Mesenteric fat pad (tissue), 1 donor: Measurements from ENCODE around the gene CCN2. TPM values are rescaled to one million over a fixed set of nuclear protein-coding genes. Genes with fewer than 3 reads are reported as not detected.

Experiments
- DNase-seq: peaks from one replicate; pipeline ENCODE4 v3.0.0-alpha.2; 2020; ENCODE audit warnings: low spot score
- long read RNA-seq: library from polyadenylated mRNA; unstranded; transcript quantifications from one replicate; pipeline ENCODE4 v2.0.0, GENCODE V29; 2020
- total RNA-seq: library from RNA; stranded (reverse); fragmentation: NEBNext Ultra II Directional; extraction: Animal tissue kit (Norgen Biotek cat#: 25700); gene quantifications from one replicate; pipeline ENCODE4 v1.2.1, GENCODE V29; 2021
- donor health status: DM: yes; HTN: yes; CAD: no.

CCN2 gene, protein sequence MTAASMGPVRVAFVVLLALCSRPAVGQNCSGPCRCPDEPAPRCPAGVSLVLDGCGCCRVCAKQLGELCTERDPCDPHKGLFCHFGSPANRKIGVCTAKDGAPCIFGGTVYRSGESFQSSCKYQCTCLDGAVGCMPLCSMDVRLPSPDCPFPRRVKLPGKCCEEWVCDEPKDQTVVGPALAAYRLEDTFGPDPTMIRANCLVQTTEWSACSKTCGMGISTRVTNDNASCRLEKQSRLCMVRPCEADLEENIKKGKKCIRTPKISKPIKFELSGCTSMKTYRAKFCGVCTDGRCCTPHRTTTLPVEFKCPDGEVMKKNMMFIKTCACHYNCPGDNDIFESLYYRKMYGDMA
- total RNA-seq, result 99.8 TPM
- long read RNA-seq, transcript CTGF-201 (5 exons, 2,339 nt), result major isoform, 91 of 137 reads
- long read RNA-seq, partial matches to known transcripts, result 25 of 137 reads
- long read RNA-seq, other reads (novel, unspliced or antisense), result 21 of 137 reads

DNA sequence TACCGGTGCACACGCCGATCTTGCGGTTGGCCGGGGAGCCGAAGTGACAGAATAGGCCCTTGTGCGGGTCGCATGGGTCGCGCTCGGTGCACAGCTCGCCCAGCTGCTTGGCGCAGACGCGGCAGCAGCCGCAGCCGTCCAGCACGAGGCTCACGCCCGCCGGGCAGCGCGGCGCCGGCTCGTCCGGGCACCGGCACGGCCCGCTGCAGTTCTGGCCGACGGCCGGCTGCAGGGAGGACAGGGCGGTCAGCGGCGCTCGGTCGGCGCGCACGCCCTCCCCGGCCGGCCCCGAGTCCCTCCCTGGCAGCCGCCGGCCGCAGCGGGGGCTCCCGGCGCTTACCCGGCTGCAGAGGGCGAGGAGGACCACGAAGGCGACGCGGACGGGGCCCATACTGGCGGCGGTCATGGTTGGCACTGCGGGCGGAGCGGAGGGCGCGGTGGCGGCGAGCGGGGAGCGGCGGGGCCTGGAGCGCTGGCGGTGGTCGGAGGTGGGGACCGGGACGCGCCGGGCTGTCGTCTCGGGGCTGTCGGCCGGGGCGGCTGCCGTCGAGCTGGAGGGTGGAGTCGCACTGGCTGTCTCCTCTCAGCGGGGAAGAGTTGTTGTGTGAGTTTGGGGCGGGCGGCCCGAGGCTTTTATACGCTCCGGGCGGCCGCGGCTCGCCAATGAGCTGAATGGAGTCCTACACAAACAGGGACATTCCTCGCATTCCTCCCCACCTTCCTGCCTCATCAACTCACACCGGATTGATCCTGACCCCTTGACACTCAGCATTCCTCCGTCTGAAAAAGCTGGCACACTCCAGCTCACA lies at the start of gene CCN2:
Gene CCN2 (minus strand): TSS at position 606 of the 809 bp plus-strand sequence. CDS start 200 bp downstream, at position 406.
- DNase-seq, result peak; percentile 93

DNA sequence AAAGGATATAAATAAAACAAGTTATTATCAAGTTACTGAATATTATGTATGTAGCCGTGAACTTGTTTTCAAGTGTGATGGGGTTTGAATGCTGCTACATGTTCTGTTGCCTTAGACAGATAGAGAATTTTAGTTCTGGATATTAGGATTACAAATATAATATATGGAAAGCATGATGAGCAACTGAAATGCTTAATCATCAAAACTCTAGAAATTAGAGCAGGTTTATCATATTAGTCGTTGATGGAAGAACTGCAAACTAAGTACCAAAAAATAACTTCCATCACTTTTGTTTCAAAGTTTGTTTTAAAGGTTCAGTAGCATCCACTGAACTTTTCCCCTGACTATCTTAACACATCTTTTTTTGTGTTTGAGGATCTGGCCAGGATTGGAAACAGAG lies 49.1 kb upstream of the CCN2 start:
- DNase-seq, result no peak

DNA sequence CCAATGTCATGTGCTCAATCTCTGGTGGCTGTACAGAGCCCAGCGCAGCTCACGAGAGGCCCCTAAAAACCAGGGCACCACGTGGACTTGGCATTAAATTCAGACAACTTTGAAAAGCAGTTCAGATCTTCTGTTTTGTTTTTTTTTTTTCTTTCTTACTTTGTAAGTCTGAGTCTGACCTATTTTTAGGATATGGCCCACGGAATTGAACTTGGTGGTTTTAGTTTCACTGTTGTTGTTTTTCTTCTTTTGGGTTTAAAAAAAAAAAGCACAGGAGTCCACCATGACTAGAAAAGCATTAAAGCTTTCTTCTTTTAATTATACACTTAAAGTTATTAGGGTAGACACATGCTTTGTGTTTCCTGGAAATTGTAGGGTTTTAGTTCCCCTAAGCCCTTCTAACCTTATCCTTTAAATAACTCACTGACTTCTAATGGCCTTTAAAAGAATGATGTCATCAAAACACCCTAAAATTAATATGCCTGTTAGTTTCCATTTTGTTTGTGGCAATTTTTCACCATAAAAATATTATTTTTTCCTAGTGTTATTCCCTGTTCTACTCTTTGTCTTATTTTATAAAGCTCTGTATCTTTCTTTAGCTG lies 48.5 kb upstream of the CCN2 start:
- no peak for DNase-seq

DNA sequence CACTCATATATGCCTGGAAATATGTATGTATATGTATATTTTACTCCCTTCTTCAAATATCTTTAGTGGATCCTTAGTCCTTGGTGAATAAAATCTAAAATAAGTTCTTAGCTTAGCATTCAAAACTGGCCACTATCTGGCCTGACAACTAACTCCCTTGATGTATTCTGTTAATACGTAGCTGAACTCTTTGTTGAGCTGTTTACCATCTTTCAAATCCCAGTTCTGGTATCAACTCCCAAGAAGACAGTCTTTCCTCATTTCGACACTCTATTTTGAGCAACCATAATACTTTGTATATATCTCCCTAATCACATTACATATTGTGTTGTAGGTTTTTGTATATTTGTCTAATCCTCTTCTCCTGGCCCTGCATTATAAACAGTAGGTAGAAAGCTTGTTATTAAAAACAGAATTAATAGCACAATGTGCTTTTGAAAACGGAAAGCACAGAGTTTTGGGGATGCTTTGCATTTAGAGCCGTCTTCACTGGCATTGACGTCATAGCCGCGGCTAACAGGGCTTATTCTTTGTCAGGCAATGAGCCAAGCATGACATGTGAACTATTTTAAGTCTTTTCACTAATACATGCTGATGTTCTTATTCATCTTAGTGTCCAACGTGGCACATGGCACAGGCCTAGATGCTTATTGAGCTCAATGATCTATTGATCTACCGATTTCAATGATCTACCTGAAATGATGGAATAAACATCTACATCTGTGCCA lies 47.2 kb upstream of the CCN2 start:
- no peak for DNase-seq

DNA sequence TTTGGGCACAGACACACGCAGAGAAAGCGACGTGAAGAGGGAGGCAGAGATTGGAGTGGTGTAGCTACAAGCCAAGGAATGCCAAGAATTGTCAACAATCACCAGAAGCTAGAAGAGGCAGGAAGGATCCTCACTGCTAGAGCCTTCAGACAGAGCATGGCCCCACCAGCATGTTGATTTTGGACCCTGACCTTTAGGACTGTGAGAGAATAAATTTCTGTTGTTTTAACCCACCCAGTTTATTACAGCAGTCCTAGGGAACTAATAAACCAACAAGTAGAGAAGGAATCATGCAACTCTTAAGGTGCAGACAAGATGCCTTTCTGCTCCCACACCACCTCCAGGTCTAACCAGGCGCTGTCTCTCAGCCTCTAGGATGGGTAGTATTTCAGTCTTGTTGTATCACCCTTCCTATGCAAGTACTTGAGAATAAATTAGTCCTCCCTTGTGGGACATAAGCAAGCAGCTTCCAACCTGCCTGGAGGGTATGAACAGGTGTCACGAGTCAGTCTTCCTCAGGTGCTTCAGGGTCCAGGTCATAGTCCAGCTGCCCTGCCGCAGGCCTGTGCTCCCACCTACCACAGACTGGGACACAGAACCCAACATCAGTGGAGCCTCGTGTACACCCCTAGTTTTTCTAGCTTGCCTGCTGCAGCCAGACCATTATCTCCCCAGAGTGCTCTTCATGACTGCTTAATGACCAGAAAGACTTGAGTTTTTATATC lies 46.4 kb upstream of the CCN2 start:
- DNase-seq, result no peak

DNA sequence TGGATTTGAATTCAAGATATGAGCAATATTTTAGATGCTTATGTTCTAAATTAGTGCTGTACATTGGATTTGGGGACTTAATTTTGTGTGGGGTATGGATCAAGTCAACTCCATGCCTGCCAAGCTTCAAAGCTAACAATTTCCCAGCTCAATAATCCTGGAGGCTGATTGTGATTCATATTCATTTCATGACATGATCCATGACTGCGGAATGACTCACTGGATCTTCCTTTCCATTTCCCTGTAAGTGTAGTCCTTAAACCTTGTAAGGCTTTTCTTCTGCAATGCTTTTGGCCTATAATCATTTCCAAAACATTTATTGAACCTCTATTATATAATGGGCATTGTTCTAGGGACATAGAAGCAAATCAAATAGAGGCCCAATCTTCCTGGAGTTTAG lies 44.7 kb upstream of the CCN2 start:
- DNase-seq, result no peak

DNA sequence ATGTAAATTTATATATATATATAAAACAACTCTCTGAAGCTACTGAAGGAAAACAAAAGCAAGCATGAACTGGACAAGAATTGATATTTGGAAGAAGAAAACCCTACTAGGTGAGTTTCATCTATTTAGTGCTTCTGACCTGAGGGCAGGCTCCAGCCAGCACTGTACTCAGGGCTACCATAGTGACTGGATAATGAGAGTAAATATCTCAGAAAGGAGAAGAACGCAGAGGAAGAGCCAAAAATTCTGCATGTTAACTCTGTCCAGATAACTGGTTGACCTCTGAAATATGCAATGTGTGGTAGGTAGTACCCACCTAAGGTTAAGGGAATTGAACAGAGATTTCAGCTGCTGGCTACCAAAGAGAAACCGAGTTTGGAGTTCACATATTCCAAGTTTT lies 41.4 kb upstream of the CCN2 start:
- DNase-seq, result no peak

DNA sequence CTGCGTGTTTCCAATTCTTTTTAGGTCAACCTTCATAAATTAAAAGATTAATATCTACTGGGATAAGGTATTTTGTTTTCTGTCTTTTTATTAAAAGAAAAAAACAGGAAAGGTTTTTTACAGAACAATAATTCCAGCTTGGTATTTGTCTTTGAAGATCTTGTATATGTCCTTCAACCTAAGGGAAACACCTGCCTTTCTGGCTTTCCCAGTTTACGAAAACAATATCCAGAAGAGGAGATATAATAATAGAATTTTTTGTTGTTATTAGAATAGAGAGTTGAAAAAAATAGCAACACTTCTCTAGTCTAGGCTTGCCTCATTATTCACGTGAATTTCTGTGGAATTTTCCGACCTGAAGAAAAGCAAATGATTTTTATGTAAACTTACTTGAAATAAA lies 37.9 kb upstream of the CCN2 start:
- DNase-seq, result no peak

DNA sequence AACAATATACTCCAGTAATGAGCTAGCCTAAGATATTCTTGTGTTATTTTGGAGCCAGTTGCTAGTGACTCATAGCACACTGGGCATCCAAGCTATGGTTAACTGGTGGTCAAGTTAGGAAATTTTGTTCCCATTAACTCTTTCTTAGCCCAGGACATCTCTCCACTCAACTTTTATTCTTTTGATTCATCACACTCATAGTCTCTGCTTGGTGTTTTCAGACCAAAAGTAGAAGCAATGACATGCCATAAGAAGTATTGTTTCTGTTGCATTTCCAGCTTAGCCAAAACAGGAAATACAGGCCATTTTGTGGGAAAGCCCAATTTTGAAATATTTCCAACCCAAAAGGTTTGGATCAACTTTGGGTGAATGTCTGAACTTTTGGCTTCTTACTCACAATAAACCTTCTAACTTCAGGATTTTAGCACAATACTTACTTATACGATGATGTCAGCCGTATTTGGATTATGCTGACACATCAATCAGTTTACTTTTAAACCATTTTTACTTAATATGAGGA lies 31.6 kb upstream of the CCN2 start:
- no peak for DNase-seq

DNA sequence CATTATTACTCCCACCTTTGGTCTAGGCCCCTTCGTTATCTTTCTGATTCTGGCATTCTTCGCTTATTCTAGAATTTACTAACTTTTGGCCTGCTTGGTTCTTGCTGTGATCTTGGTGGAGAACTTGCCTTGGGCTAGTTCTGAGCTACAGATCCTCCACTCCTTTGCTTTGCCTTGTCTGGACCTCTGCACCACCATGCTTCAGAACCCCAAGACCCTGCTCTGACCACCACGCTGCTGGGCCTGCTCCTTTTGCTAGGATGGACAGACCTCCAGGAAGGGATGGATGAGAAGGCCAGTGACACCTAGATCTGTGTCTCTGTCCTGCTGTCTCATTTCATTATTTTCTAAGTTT lies 30.4 kb upstream of the CCN2 start:
- no peak for DNase-seq

DNA sequence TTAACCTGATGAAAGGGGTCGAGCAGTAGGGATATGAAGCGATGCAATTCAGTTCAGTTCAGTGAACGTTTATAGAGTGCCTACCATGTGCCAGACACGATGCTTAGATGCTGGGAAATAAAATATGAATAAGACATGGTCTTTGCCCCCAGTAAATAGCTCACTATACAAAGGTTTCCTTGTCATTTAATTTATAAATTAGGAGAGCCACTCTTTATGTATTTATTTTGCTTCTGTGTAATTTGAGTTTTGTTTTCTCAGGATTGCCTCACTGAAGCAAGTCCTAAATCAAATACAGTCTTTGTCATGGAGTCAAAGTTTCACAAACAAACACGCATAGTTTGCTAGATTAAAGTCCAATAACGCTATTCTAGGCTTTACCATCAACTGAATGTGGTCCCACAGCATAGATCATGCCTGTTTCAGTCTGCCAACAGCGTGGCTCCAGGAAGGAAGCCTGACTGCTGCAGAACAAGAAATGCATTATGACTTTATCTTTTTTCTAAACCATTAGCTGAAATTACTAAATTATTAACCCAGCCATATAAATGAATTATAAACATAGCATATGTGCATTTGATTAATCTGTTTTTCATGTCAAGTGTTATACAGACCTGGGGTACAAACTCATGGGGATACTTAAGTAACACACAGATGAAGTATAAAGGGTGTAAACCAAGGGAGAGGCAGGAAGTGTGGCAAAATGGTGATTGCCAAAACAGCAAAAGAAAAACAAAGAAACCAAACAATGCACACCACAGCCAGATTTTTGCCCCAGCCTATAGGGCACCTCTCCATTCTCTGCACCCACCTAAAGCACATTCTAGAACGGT lies 29.8 kb upstream of the CCN2 start:
- DNase-seq, result no peak

DNA sequence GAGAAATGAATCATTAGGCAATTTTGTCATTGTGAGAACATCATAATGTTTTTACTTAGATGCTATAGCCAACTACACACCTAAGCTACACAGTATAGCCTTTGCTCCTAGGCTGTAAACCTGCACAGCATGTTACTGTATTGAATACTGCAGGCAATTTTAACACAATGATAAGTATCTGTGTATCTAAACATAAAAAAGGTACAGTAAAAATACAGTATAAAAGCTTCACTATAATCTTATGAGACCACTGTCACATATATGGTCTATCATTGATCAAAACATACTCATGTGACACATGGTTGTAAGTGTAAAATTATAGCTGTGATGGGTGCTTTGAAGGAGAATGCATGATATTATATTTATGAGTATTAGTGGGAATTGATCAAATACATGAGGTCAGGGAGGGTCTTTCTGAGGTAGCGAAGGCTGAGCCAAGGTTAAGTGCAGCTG lies 29.2 kb upstream of the CCN2 start:
- DNase-seq, result no peak

DNA sequence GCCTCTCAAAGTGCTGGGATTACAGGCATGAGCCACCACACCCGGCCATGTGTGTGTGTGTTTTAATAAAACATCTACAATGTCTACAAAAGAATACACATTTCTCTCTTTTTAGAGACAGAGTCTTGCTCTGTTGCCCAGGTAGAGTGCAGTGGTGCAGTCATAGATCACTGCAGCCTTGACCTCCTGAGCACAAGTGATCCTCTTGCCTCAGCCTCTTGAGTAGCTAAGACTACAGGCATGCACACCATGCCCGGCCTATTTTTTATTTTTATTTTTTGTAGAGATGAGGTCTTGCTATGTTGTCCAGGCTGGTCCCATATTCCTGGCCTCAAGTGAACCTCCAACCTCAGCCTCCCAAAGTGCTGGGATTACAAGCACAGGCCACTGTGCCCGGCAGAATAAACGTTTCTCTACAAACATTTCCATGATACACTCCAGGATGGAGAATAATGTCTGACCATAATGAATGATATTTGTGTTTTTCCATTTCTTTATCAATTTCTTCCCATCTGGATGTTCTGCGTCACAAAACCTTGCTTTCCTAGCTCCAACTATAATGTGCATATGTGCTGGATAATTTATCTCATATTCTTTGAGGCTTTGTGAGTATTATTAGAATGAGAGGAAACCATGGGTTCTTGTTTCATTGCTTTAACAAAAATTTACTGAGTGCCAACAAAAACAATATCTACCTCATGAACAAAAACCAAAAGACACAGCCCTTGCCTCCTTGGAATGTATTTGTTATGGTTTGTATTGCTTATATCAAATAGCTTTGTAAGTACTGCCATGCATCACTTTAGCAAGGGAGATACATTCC lies 28.6 kb upstream of the CCN2 start:
- no peak for DNase-seq

DNA sequence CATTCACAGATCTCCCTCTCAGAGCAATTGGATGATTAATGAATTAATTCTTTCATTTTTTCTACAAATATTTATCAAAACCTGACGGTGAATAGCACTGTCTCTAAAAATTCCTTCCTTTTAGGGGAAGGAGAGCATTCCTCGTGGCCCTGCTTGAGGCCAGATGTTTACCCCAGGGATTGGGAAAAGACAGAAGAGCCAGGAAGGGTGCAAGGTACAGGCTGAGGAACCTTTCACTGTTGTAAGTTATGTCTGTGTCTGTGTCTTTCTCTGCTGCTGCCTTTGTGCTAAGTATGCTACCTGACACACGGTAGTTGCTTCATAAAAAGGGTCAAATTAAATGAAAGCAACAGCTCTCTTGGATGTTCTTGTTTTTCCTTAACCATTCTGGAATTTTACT lies 27.4 kb upstream of the CCN2 start:
- no peak for DNase-seq

DNA sequence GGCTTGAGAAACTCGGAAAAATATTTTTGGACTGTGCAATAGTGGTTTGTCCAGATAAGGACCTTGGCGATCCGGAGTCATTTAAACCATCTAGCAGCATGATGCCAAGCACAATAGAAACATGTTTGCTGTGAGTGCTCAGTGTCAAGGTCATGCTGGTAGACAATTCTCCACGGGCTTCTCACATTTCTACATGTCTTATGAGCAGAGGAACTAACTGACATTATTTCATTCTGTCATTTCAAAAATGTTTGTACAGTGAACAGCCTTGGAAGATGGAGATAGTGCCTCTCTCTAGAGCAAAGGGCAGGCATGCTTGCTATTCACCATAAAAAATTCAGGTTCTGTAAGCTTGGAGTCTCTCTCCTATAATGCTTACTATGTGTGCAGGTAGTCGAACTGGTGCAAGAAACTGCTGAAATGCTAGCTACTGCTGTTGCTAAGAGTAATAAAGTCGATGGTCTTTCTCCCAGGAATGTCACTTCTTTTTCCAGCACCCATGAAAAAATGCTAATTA lies 25.4 kb upstream of the CCN2 start:
- DNase-seq, result no peak

DNA sequence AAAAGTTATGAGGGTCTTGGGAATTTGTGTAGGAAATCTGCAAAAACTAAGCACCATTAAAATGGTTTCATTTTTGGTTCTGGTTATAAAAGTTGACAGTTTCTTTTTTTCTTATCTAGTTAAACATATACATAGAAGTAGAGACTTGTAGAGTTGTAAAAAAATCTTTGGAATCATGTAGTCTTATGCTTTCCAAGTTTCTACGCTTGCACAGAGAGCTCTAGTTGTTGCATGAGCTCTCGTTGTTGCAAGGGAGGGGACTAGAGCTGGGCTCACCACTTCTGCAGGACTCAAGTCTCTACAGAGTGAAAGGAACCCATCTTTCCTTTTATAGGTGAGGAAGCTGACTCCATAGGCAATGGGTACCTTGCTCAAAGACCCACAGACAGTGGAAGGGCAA lies 21.6 kb upstream of the CCN2 start:
- no peak for DNase-seq

DNA sequence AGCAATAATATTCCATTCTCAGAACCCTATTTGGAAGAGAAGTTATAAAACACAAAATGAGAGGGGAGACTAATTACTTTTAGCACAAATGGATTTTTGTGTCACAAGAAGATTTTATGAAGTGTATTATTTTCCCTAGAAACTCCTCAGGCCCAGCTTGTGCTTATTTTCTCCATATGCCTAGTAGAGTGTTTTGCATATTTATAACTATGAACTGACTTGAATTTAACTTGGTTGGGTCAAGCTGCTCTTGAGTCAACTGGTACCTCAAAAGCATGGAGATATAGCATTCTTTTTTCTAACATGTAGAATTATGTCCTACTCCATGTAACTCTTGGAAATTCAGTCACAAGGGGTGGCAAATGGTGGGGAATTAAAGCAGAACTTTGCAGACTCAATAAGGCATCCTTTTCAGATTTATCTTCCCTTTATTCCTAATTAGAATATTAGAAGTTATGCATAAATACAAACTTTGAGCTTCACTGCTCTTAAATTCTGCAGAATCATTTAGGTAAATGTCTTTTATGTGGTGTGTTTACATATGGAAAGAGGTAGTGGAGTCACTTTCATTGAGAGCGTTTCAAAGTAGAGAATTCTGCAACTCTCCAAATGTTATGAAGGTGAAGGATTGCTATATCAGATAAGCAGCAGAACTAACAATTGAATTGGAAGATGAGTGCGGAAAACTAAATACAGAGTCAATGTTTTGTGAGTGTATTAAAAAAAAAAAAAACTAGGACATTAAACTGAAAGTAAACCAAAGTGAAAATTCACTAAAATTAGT lies 19.1 kb upstream of the CCN2 start:
- no peak for DNase-seq

DNA sequence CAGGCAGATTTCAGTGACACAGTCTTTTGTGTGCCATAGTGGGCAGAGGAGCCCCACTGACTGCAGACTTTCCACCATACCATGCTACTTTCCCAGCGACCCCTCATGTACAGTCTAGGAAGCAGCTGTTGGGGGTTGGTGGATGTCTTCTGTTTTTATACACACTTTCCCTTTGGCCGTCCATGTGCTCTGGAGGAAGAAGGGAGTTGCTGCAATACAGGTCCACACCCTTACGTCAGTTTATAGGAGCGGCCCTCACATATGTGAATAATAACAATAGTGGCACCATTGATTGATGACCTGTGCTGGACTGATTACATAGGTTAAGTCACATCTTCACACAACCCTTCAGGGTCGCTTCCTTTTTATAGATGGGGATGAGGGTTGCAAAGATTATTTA lies 17.5 kb upstream of the CCN2 start:
- DNase-seq, result no peak
